ENCODE data around the gene PRPF39. TPM values are rescaled to one million over a fixed set of nuclear protein-coding genes. Genes with fewer than 3 reads are reported as not detected.

The PRPF39 gene
- total RNA-seq, 4 donors from 2014 or later, result 39.1 to 243 (median 69.5) TPM

DNA sequence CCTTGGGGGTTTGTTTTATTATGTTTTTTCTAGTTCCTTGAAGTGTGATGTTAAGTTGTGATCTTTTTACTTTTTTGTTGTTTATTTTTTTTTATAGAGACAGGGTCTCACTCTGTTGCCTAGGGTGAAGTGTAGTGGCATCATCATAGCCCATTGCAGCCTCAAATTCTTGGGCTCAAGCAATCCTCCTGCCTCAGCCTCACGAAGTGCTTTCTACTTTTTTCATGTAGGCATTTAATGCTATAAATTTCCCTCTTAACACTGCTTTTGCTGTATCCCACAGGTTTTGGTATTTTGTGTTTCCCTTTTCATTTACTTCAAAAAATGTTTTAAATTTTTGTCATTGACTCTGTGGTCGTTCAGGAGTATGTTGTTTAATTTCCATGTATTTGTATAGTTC is 26.6 kb upstream of the PRPF39 start:
- no peak for TF ChIP-seq POLR2A (IDR thresholded peaks at IDR 0.05)
- TF ChIP-seq, protein P1, sequence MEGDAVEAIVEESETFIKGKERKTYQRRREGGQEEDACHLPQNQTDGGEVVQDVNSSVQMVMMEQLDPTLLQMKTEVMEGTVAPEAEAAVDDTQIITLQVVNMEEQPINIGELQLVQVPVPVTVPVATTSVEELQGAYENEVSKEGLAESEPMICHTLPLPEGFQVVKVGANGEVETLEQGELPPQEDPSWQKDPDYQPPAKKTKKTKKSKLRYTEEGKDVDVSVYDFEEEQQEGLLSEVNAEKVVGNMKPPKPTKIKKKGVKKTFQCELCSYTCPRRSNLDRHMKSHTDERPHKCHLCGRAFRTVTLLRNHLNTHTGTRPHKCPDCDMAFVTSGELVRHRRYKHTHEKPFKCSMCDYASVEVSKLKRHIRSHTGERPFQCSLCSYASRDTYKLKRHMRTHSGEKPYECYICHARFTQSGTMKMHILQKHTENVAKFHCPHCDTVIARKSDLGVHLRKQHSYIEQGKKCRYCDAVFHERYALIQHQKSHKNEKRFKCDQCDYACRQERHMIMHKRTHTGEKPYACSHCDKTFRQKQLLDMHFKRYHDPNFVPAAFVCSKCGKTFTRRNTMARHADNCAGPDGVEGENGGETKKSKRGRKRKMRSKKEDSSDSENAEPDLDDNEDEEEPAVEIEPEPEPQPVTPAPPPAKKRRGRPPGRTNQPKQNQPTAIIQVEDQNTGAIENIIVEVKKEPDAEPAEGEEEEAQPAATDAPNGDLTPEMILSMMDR (IDR thresholded peaks at IDR 0.05), result no peak
- no peaks in the 10 kb centered on the region for H3K27me3 ChIP-seq
- intact Hi-C loops (cut with DNase I; ENCODE audit: low total_unique reads), result no loop called here
- DNase-seq, result no peak
- H3K9me3 ChIP-seq, result peaks cover 0 to 14% of the 10 kb centered on the region in 2 donors
- no peak overlapping the region for H3K4me3 ChIP-seq
- H3K4me1 ChIP-seq, result no peaks in the 10 kb centered on the region
- no peak overlapping the region for H3K27ac ChIP-seq
- no peaks in the 10 kb centered on the region for H3K36me3 ChIP-seq

DNA sequence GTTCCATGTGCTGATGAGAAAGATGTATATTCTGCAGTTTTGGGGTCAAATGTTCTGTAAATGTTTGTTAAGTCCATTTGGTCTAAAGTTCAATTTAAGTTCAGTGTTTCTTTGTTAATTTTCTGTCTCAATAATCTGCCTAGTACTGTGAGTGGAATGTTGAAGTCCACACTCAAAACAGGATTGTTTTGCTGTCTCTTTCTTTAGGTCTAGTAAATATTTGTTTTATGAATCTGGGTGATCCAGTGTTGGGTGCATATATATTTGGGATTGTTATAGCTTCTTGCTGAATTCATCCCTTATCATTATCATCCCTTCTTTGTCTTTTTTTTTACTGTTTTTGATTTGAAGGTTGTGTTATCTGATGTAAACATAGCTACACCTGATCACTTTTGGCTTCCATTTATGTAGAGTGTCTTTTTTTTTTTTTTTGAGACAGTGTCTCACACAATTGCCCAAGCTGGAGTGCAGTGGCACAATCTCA is 26.0 kb upstream of the PRPF39 start:
- no peaks in the 10 kb centered on the region for H3K36me3 ChIP-seq
- H3K27ac ChIP-seq, result no peak overlapping the region
- H3K4me3 ChIP-seq, result no peak overlapping the region
- peaks cover 0 to 14% of the 10 kb centered on the region in 2 donors for H3K9me3 ChIP-seq
- H3K4me1 ChIP-seq, result no peaks in the 10 kb centered on the region
- intact Hi-C loops (cut with DNase I; ENCODE audit: low total_unique reads), result no loop called here
- no peaks in the 10 kb centered on the region for H3K27me3 ChIP-seq
- TF ChIP-seq POLR2A (IDR thresholded peaks at IDR 0.05), result no peak
- no peak for DNase-seq

DNA sequence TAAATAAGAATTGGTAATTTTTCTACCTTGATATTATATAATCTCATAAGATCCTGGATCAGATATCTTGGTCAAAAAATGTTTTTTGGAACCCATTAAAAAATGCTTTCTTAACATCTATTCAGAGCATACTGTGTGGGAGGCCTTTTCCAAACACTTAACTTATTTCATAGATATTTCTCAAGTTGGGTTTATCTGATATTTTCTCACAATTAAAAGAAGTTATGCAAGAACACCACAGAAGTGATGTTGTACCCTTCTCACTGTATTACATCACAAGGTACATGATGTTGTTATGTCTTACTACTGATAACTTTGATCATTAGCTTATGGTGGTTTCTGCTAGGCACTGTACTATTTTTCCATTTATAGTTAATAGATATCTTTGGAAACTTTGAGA is 23.4 kb upstream of the PRPF39 start:
- no peak overlapping the region for H3K27ac ChIP-seq
- no peaks in the 10 kb centered on the region for H3K4me1 ChIP-seq
- no peaks in the 10 kb centered on the region for H3K27me3 ChIP-seq
- DNase-seq, result no peak
- peaks cover 0 to 12% of the 10 kb centered on the region in 2 donors for H3K9me3 ChIP-seq
- no peak overlapping the region for H3K4me3 ChIP-seq
- intact Hi-C loops (cut with DNase I; ENCODE audit: low total_unique reads), result no loop called here
- TF ChIP-seq POLR2A (IDR thresholded peaks at IDR 0.05), result no peak
- TF ChIP-seq, protein P1 (IDR thresholded peaks at IDR 0.05), result no peak
- no peaks in the 10 kb centered on the region for H3K36me3 ChIP-seq

DNA sequence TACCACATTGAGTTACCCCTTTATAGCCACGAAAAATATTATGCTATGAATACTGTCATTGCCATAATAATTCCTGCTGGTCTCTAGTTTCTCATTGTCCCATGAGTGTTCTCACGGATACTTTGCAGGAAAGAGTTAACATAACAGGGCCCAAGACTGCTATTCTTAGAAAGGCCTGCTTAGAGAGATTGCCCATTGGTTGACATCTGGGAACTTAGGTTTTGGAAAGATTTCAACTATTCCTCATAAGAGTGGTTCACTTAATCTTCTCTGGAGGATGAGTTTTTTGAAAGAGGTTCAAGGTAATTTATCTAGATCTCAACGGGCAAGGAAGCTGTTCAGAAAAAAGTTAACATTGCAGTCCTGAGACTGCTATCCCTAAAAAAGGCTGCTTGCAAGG is 18.4 kb upstream of the PRPF39 start:
- intact Hi-C loops (cut with DNase I; ENCODE audit: low total_unique reads), result no loop called here
- TF ChIP-seq, protein P1 (IDR thresholded peaks at IDR 0.05), result no peak
- no peak for TF ChIP-seq POLR2A (IDR thresholded peaks at IDR 0.05)
- H3K4me3 ChIP-seq, result no peak overlapping the region
- no peaks in the 10 kb centered on the region for H3K27me3 ChIP-seq
- H3K4me1 ChIP-seq, result no peaks in the 10 kb centered on the region
- H3K9me3 ChIP-seq, result no peaks in the 10 kb centered on the region
- no peaks in the 10 kb centered on the region for H3K36me3 ChIP-seq
- DNase-seq, result no peak
- H3K27ac ChIP-seq, result no peak overlapping the region

DNA sequence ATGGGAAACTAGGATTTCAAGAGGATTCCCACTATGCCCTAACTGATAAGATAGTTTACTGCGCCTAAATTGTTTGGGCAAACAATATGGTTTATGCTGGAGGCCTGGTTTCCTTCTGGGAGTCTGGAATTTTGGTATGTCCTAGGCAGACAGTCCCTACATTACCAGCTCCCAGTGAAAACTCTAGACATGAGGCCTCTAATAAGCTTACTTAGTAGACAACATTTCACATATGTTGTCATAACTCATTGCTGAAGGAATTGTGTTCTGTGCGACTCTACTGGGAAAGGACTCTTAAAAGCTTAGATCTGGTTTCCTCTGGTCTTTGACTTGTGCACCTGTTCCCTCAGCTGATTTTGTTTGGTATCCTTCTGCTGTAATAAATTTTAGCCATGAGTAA is 18.0 kb upstream of the PRPF39 start:
- no peaks in the 10 kb centered on the region for H3K4me1 ChIP-seq
- no peaks in the 10 kb centered on the region for H3K27me3 ChIP-seq
- TF ChIP-seq POLR2A (IDR thresholded peaks at IDR 0.05), result no peak
- TF ChIP-seq, protein P1 (IDR thresholded peaks at IDR 0.05), result no peak
- intact Hi-C loops (cut with DNase I; ENCODE audit: low total_unique reads), result no loop called here
- no peak overlapping the region for H3K27ac ChIP-seq
- no peaks in the 10 kb centered on the region for H3K36me3 ChIP-seq
- no peak for DNase-seq
- H3K9me3 ChIP-seq, result no peaks in the 10 kb centered on the region
- no peak overlapping the region for H3K4me3 ChIP-seq

DNA sequence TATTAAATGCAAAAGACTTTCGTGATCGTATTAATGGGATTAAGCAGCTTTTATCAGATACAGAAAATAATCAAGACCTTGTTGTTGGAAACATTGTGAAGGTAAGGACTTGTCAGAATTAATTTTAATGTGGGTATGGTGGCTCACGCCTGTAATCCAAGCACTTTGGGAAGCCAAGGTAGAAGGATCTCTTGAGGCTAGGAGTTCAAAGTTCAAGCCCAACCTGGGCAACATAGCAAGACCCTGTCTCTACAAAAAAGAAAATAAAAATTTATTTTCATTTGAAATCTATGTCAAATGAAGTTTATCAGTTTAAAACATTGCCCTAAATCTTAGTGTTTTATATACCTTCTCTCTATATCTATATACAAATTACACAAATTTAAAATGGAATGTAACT is 17.2 kb upstream of the PRPF39 start:
- DNase-seq, result no peak
- TF ChIP-seq, protein P1 (IDR thresholded peaks at IDR 0.05), result no peak
- TF ChIP-seq POLR2A (IDR thresholded peaks at IDR 0.05), result no peak
- intact Hi-C loops (cut with DNase I; ENCODE audit: low total_unique reads), result no loop called here
- Histone ChIP-seq H3K4me3 (no peak overlapping the region), H3K4me1 (no peaks in the 10 kb centered on the region), H3K27me3 (no peaks in the 10 kb centered on the region), H3K9me3 (no peaks in the 10 kb centered on the region), H3K27ac (no peak overlapping the region), H3K36me3 (no peaks in the 10 kb centered on the region)
